ENCODE results near the gene GOLGA8S. TPM values are rescaled to one million over a fixed set of nuclear protein-coding genes. Genes with fewer than 3 reads are reported as not detected.
"Not testable (repeated sequence)": the region's sequence is repeated elsewhere in the genome, so short reads cannot be mapped to it uniquely, and the experiment has no call there.

The GOLGA8S gene
- total RNA-seq, 2 donors from 2014 or later = 0.14 to 0.42 TPM

DNA sequence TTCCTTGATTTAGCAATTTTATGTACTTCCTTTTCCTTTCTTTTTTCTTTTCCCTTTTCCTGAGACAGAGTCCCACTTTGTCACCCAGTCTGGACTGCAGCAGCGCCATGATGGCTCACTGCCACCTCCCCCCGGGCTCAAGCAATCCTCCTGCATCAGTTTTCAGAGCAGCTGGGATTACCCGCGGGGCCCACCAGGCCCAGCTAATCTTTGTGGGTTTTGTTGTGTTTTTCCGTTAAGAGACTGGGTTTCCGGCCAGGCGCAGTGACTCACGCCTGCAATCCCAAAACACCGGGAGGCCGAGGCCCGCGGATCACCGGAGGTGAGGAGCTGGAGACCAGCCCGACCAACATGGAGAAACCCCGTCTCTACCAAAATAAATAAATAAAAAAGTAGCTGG, 17.7 kb downstream of the GOLGA8S start:
- TF ChIP-seq, protein P1, sequence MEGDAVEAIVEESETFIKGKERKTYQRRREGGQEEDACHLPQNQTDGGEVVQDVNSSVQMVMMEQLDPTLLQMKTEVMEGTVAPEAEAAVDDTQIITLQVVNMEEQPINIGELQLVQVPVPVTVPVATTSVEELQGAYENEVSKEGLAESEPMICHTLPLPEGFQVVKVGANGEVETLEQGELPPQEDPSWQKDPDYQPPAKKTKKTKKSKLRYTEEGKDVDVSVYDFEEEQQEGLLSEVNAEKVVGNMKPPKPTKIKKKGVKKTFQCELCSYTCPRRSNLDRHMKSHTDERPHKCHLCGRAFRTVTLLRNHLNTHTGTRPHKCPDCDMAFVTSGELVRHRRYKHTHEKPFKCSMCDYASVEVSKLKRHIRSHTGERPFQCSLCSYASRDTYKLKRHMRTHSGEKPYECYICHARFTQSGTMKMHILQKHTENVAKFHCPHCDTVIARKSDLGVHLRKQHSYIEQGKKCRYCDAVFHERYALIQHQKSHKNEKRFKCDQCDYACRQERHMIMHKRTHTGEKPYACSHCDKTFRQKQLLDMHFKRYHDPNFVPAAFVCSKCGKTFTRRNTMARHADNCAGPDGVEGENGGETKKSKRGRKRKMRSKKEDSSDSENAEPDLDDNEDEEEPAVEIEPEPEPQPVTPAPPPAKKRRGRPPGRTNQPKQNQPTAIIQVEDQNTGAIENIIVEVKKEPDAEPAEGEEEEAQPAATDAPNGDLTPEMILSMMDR (IDR thresholded peaks at IDR 0.05) = no peak
- Histone ChIP-seq H3K27me3 (replicated peaks; ENCODE audit: insufficient read depth) (no peaks in the 10 kb centered on the region), H3K4me1 (ENCODE audit: control insufficient read depth in 1 of 2, low read depth in 2 of 2) (peaks cover 24 to 41% of the 10 kb centered on the region in 2 donors), H3K27ac (peak overlapping the region; percentile 87), H3K4me3 (peak overlapping the region; percentile 13), H3K9me3 (no peaks in the 10 kb centered on the region), H3K36me3 (no peaks in the 10 kb centered on the region)
- ATAC-seq (ENCODE audit: insufficient number of reproducible peaks, low FRiP score, low read depth) (no peak), DNase-seq (ENCODE audit: low spot score) (no peak)

DNA sequence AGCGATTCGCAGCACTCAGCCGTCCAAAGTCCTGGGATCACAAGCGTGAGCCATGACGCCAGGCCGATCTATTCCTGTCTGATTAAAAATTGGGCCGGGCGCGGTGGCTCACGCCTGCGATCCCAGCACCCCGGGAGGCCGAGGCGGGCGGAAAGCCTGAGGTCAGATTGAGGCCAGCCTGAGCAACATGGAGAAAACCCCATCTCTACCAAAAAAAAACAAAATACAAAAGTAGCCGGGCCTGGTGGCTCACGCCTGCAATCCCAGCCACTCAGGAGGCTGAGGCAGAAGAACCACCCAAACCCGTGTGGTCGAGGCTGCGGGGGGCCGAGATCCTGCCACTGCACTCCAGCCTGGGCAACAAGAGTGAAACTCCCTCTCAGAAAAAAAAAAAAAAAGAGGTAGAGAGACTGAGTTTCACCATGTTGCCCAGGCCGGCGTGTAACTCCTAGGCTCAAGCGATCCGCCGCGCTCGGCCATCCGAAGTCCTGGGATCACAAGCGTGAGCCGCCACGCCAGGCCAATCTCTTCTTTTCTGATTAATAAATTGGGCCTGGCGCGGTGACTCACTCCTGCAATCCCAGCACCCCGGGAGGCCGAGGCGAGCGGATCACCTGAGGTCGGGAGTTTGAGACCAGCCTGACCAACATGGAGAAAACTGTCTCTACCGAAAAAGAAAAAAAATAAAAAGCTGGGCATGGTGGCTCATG, 18.5 kb downstream of the GOLGA8S start:
- not testable (repeated sequence) for DNase-seq (ENCODE audit: low spot score); H3K9me3 ChIP-seq; H3K4me3 ChIP-seq; H3K27me3 ChIP-seq (replicated peaks; ENCODE audit: insufficient read depth); H3K36me3 ChIP-seq; ATAC-seq (ENCODE audit: insufficient number of reproducible peaks, low FRiP score, low read depth)
- Histone ChIP-seq H3K4me1 (ENCODE audit: control insufficient read depth in 1 of 2, low read depth in 2 of 2) (peaks cover 24 to 41% of the 10 kb centered on the region in 2 donors), H3K27ac (peak overlapping the region; percentile 87)

DNA sequence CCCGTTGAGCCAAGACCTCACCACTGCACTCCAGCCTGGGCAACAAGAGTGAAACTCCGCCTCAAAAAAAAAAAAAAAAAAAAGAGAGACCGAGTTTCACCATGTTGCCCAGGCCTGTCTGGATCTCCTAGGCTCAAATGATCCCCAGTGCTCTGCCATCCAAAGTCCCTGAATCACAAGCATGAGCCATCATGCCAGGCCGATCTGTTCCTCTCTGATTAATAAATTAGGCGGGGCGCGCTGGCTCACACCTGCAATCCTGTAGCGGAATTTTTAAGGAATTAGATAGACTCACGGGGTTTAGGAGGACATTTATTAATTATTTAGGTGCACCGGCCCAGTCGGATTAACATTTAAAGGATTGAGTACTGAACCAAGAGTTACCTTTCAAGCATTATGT, 19.7 kb downstream of the GOLGA8S start:
- not testable (repeated sequence) for H3K36me3 ChIP-seq; H3K27ac ChIP-seq; H3K27me3 ChIP-seq (replicated peaks; ENCODE audit: insufficient read depth); ATAC-seq (ENCODE audit: insufficient number of reproducible peaks, low FRiP score, low read depth); H3K4me3 ChIP-seq; DNase-seq (ENCODE audit: low spot score); H3K9me3 ChIP-seq
- peaks cover 24 to 34% of the 10 kb centered on the region in 2 donors for H3K4me1 ChIP-seq (ENCODE audit: control insufficient read depth in 1 of 2, low read depth in 2 of 2)

DNA sequence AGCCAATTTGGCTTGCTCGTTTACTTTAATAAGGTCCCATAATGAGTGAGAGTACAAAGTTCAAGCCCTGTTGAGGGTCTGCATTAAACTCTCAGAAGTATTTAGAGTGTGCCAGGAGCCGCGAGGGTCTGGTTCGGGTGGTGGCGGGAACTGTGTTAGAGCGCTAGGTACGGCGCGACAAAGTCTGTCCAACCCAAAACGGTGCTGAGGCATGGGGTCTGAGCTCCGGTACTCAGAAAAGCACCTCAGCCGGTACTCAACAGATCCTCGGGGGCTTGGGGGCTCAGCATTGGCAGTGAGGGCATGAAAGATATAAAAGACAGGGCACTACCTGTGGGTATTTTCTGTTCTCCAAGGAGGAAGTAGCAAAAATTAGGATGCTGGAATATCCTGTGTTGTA, 24.4 kb downstream of the GOLGA8S start:
- not testable (repeated sequence) for H3K4me3 ChIP-seq; DNase-seq (ENCODE audit: low spot score); H3K9me3 ChIP-seq; ATAC-seq (ENCODE audit: insufficient number of reproducible peaks, low FRiP score, low read depth); H3K27ac ChIP-seq; H3K4me1 ChIP-seq (ENCODE audit: control insufficient read depth in 1 of 2, low read depth in 2 of 2); H3K36me3 ChIP-seq; H3K27me3 ChIP-seq (replicated peaks; ENCODE audit: insufficient read depth)

DNA sequence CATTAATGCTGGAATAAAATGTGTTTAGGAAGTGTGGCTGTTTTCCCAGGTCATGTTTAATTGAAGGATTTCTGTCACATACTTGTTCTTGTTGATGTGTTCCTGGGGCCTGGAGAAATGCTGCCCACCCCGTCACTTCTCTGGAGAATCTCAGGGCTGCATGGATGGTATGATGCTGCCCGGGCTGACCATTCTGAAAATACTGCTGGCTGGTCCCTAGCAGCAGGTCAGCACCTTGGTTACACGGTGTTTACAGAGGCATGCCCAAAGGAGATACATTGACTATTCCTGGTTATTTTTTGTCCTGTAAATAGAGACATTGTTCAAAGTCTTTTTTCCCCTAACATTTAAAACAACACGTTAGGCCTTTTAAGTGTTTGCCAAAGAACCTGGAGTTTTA, 26.2 kb downstream of the GOLGA8S start:
- H3K9me3 ChIP-seq; DNase-seq (ENCODE audit: low spot score); H3K4me1 ChIP-seq (ENCODE audit: control insufficient read depth in 1 of 2, low read depth in 2 of 2); H3K27ac ChIP-seq; H3K4me3 ChIP-seq; ATAC-seq (ENCODE audit: insufficient number of reproducible peaks, low FRiP score, low read depth); H3K27me3 ChIP-seq (replicated peaks; ENCODE audit: insufficient read depth); H3K36me3 ChIP-seq: not testable (repeated sequence)

DNA sequence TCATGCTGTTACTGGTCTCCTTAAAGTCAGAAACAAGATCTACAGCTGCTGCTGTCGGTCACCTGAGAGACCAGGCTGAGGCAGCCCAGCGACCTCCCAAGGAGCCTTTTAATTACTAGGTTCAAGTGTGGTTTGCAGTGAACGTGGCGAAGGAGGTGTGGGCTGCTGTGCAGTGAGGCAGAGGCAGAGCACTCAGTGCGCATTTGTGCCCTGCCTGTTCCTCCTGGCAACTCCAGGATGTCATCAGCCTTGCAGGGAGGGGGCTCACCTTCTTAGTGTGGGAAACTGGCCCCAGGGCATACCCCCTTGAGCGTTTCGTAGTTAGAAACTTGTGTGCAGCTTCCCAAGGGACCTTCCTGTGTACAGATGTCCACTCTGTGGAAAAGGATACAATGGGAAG, 26.6 kb downstream of the GOLGA8S start:
- not testable (repeated sequence) for H3K36me3 ChIP-seq; H3K9me3 ChIP-seq; H3K4me3 ChIP-seq; DNase-seq (ENCODE audit: low spot score); H3K27me3 ChIP-seq (replicated peaks; ENCODE audit: insufficient read depth); H3K27ac ChIP-seq; ATAC-seq (ENCODE audit: insufficient number of reproducible peaks, low FRiP score, low read depth); H3K4me1 ChIP-seq (ENCODE audit: control insufficient read depth in 1 of 2, low read depth in 2 of 2)

DNA sequence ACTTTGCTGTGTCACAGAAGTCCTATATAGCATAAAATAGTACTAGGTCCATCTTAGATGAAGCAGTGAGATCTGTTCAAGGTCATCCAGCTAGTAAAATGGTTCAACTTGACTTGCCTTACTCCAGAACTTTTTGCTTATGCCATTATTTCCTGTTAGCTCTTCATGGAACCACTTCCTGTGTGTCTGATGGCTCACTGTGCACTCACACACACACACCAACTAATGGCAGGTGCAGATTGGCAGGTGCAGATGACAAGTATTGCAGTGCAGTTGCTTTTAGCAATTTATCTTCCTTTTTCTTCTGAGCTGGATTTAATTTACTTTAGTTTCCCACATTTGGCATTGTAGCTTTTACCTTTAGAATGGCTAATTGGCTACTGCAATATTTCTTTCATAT, 29.8 kb downstream of the GOLGA8S start:
- no peak overlapping the region for H3K27ac ChIP-seq
- peaks cover 0 to 20% of the 10 kb centered on the region in 2 donors for H3K4me1 ChIP-seq (ENCODE audit: control insufficient read depth in 1 of 2, low read depth in 2 of 2)
- no peaks in the 10 kb centered on the region for H3K9me3 ChIP-seq
- no peak for DNase-seq (ENCODE audit: low spot score)
- ATAC-seq (ENCODE audit: insufficient number of reproducible peaks, low FRiP score, low read depth) = no peak
- H3K36me3 ChIP-seq = no peaks in the 10 kb centered on the region
- H3K27me3 ChIP-seq (replicated peaks; ENCODE audit: insufficient read depth) = no peaks in the 10 kb centered on the region
- H3K4me3 ChIP-seq = no peak overlapping the region
- TF ChIP-seq, protein P1 (IDR thresholded peaks at IDR 0.05) = no peak

Data from thoracic aorta (tissue), 2 donors.